Right renal pelvis (tissue), 4 donors: ENCODE results near the gene DYNC1H1. TPM values are rescaled to one million over a fixed set of nuclear protein-coding genes. Genes with fewer than 3 reads are reported as not detected.

Source experiments
- DNase-seq, 4 donors: peaks; one replicate each; pipeline ENCODE4 v3.0.0-alpha.2; 2013; ENCODE audit warnings: low read depth in 4 of 4, low spot score in 3 of 4, missing footprints in 1 of 4
- polyA plus RNA-seq, 4 donors: library from polyadenylated mRNA; unstranded; fragments of 120-200 nt; gene quantifications; one replicate each; pipeline ENCODE4 v1.2.1, GENCODE V29; 2013; ENCODE audit not compliant: insufficient read length in 4 of 4

DYNC1H1 gene
- polyA plus RNA-seq, 4 donors: 325 to 345 (median 335) TPM

DNA sequence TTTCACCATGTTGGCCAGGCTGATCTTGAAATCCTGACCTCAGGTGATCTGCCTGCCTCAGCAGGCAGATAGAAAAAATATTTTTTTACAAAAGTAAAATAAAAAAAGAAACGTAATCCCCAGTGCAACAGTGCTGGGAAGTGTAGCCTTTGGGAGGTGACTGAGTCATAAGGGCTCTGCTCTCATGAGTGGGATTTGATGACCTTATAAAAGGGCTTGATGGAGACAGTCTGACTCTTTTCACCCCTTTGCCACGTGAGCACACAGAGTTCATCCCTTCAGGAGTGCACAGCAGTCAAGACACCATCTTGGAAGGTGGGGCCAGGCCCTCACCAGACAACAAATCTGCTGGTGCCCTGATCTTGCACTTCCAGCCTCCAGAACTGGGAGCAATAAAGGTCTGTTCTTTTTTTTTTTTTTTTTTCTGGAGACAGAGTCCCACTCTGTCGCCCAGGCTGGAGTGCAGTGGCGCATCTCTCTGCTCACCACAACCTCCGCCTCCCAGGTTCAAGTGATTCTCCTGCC is 24.7 kb upstream of the DYNC1H1 start:
- no peak for DNase-seq

DNA sequence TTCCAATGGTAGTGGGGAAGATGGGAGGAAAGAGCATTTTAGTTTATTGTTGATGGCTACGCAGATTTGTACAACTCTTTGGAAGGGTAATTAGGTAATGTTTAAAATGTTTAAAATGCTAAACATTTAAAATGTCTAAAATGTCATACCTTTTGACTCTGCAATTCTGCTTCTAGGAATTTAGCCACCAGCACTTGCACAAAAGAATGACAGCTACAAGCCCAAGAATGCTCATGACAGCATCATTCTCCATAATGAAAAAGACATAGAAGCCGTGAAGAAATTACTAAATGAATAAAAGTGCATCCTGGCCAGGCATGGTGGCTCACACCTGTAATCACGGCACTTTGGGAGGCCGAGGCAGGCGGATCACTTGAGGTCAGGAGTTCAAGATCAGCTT is 19.9 kb upstream of the DYNC1H1 start:
- no peak for DNase-seq

DNA sequence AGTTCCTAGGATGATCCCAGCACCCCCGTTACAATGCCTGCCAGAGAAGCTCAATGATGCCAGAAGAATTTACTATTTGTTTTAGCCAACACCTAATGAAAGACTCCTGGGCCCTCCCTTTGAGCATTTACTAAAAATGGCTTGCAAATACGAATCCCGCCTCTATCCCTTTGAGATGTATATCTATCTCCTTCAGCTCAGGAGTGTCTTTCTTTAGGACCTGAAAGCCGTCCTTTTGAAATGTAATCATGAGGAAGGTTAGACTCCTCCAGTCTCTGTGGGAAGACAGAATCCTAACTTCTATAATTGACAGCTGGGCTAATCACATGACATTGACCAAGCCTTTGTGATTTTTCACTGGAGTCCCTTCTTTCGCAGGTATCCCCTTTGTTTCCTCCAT is 19.2 kb upstream of the DYNC1H1 start:
- no peak for DNase-seq

DNA sequence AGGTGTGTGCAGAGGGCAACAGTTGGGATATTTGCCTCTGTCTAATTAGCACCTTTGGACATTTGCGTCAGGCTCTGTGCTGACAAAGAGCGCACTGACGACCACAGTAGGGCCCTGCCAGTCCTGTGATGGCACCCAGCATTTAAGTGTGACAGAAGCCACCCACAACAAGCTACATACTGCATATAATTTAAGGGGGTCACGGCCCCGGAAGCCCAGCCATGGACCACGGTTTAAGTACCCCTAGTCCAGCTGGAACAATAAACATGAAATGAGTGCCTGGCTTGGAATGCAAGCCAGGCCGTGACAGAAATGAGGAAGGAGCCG is 16.8 kb upstream of the DYNC1H1 start:
- no peak for DNase-seq

DNA sequence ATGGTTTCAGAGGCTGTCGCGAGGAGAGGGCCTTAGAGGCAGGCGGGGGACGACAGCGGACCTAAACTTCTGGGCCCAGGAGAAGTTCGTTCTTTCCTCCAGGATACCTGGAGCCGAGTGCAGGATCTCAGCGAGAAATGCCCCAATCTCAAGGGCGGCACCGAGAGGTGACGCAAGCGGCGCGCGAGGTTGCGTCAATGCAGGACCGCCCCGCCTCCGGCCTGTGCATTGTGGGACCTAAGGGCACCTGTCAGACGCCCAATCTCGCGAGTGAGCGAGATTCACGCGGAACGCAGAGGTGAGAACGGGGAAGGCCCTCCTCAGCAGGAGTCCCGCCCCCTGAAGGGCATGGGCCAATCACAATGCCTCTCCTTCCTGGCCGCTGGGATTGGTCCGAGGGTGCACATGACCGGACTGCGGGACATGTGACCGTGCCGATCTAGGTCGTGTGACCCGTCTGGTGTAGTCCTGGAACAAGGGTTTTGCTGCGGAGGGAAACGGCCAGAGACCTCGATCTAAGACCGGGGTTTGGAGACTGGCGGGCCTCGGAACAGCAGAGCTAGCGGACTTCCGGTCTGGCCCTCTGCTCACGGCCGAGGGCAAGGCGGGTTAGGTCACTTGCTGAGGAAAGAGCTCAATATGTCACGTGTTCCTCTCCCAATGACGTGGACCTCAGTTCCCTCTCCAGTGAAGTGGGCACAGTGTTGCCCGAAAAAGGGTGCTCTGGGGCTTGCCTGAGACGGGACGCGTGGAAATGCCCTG is 16.3 kb upstream of the DYNC1H1 start:
- peak; percentile 100 for DNase-seq

DNA sequence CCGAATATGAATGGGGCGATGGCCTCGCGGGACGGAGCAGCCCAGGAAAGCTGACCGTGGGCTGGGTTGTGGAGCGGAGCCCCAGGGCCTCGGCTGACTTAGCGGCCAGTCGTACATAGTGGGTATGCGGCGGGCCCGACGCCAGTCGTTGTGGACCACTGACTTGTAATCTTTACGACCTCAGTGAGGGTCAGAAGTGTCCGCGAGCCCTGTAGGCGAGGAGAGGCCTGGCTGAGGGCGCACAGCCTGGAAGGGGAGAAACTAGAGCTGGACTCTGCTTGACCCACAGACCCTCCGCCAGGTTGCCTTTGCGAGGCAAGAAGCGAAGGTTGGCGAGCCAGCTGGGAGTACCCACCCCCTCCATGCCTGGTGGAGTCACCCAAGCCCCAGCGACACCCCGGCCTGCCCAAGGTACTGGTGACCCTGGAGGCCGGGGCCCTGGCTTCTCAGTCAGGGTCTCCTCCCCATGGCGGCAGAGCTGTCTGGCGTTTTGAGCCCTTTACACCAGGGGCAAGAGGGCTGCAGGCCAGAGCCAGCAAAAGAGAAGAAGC is 15.6 kb upstream of the DYNC1H1 start:
- no peak for DNase-seq

DNA sequence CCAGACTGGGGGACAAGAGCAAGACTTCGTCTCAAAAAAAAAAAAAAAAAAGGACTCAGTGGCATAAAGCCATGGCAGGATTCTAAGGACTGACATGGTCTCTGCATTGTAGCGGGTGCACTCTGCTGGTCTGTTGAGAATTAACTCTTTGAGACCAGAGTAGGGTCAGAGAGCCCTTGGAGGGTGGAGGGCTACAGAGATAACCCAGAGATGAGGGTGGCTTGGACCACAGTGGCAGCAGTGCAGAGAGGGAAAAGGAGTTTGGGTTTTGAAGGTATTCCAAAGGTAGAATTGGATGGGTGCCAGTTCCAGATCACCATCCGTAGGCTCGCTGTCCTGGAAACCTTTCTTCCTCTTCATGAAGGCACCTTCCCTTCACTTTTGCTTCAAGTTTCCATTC is 14.3 kb upstream of the DYNC1H1 start:
- no peak for DNase-seq

DNA sequence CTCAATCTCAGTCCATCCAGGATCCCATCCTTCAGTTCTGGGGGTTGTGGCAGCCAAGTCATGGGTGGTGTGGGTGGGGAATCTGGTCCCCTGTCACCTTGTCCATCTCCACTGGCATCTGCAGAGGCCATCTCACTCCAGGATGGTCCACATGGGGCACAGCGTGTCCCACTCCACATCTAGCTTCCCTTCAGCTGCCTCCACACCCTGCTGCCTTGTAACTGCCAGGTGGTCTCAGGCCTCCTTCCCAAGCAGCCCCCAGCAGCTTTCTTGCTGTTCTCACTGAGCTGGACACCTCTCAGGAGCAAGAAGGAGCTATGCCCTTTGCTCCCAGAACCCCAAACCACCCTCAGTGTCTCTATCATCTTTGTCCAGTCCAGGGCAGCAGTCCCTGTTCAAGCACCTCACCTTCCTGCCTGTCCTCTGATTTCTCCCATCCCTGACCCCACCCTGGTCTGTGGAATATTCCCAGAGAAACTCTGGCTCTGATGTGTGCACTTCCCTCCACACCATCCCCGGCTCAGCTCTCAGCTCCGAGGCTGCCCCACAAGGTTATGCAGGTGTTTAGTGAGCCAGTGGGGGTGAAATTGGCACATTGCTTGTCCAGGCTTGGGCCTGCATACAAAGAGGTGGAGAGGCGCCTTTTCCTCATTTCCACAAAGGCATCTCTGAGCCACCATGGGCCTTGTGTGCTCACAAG is 13.7 kb upstream of the DYNC1H1 start:
- DNase-seq: no peak

DNA sequence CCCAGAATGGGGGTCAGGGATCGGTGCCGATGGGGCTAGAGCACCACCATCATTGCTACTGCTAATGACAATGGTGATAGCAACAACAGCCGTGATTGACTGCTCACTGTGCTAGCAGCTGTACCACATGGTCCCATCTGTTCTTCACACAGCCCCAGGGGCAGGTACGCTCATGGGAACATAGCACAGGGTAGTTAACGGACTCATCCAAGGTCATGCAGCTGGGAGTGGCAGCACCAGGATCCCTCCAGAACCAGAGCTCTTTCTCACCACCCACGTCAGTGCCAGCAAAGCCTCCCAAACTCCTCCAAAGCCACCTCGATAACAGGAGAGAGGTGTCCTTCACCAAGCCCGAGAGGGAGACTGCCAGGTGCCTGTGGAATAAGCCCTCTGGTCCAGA is 11.2 kb upstream of the DYNC1H1 start:
- DNase-seq: no peak

DNA sequence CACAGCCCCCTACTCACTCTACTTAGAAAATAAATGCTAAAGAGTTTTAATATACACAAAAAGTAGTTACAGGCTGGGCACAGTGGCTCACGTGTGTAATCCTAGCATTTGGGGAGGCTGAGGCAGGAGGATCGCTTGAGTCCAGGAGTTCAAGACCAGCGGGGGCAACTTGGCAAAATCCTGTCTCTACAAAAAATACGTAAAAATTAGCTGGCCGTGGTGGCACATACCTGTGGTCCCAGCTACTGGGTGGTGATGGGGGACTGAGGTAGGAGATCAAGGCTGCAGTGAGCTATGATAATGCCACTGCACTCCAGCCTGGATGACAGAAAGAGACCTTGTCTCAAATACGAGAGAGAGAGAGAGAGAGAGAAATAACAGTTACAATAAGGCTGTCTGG is 9.9 kb upstream of the DYNC1H1 start:
- DNase-seq: no peak

DNA sequence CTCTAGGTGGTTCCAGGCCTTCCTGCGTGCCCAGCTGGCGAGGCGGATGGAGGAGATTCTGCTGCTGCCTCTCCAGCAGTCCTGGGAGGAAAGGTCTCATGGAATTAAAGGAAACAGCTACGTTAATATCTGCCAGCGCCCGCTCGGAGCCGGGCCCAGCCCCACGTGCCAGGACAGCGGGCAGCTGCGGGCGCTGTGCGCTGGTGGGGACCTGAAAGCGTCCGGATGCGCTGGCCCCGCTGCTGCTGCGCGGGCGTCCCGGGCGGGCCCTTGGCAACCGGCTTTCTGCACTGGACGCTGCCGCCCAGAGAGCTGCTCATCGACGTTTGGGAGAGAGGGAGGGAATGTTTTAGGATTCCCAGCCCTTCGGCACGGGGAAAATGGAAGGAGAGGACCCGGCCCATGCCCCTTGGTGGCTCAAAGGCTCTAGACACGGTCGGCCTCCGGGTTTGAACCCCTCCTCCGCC is 8.6 kb upstream of the DYNC1H1 start:
- DNase-seq: no peak

DNA sequence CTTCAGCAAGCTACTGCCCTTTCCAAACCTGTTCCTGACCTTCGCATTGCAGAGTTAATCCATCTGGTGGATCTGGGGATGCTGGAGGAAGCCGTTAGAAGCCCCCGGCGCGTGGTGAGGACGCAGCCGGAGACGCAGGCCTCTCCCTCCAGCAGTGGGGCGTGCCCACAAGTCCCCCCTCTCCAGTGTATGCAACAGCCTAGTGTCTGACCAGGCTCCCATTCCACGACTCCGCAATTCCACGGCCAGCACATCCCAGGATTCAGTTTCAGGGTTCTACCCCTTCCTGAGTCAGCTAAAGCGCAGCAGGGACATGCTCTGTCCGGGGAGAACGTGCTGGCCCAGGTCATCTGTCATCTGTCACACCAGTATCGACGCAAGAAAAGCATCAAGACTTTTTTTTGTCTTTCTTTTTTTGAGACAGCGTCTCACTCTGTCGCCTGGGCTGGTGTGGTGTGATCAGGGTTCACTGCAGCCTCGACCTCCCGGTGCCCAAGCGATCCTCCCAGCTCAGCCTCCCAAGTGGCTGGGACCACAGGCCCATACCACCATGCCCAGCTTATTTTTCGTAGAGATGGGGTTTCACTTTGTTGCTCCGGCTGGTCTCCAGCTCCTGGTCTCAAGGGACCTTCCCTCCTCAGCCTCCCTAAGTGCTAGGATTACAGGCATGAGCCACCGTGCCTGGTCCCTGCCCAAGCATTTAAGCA is 8.0 kb upstream of the DYNC1H1 start:
- no peak for DNase-seq

DNA sequence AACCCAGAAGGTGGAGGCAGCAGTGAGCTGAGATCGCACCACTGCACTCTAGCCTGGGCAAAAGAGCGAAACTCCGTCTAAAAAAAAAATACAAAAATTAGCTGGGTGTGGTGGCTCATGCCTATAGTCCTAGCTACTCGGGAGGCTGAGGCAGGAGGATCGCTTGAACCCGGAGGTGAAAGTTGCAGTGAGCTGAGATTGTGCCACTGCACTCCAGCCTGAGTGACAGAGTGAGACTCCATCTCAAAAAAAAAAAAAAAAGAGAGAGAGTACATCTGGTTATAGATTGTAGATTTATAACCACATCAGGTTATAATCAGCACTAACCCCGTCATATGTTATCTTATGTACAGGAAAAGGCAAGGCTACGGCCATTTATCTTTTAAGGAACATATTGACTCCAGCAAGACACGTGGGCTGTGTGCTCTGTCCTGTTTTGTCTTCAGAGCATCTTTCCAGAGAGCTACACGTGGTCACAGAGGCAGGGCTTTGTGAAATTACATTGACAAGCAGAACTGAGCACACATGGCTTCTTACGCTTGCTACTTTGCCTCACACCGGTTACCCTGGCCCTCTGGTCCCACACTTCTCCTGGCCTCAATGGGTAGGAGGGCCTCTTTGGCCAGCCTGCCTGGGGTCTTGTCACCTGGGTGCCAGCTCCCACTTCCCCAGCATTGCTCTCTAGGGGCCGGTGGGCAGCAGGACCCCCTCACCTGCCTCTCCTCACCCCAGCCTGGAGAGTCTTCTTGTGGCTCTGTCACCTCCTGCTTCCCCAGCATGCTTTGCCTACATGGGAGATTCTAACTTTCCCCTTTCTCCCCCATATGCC is 6.8 kb upstream of the DYNC1H1 start:
- DNase-seq: no peak

DNA sequence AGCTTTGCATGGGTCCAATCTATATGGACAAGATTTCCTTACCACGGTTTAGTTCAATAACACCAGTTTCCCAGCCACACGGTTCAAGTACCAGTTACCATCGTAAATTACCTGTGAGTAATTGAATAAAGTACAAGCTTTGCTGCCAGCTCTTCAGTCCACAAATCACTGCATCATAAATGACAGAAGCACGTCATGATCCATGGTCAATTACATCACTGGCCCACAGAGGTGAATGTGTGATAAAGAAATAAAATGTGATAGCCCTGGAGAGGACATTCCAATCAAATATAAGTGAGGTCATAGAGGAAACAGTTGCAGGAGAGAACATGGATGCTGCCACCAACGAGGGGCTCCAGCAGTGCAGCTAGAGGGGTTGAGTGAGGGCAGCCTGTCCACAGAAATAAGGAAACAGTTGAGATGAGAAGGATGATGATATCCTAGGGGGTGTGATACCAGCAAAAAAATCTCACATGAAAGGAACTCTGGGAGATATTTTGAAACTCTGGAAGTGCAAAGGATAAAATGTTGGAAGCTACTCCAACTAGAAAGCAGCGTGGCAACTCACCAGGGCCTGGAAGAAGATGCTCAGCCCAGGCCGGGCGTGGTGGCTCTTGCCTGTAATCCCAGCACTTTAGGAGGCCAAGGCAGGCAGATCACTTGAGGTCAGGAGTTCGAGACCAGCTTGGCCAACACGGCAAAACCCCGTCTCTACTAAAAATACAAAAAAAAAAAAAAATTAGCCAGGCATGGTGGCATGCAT is 5.8 kb upstream of the DYNC1H1 start:
- DNase-seq: no peak

DNA sequence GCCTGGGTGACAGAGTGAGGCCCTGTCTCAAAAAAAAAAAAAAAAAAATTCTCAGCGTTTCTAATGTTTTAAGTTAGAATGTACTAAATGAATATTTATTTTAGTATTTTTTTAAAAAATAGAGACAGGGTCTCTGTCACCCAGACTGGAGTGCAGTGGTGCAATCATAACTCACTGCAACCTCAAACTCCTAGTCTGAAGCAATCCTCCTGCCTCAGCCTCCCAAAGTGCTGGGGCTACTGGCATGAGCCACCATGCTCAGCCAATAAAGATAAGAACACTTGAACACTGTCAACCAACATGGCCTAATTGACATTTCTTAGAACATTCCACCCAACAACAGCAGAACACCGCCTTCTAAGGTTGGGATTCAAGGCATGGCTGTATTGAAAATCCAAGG is 5.1 kb upstream of the DYNC1H1 start:
- DNase-seq: no peak

DNA sequence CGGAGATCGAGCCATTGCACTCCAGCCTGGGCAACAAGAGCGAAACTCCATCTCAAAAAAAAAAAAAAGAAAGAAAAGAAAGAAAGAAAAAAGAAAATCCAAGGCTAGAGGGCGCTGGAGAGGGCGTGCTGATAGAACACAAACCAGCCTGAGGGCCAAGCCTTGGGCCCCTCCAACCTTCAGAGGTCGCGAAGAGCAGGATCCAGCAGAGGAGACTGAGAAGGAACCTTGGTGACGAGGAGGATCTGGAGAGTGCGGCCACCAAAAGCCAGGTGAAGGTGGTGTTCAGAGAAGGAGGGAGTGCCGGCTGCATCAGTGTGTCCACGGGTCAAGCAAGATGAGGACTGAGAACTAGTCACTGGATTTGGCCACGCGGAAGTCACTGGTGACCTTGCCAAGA is 4.1 kb upstream of the DYNC1H1 start:
- no peak for DNase-seq

DNA sequence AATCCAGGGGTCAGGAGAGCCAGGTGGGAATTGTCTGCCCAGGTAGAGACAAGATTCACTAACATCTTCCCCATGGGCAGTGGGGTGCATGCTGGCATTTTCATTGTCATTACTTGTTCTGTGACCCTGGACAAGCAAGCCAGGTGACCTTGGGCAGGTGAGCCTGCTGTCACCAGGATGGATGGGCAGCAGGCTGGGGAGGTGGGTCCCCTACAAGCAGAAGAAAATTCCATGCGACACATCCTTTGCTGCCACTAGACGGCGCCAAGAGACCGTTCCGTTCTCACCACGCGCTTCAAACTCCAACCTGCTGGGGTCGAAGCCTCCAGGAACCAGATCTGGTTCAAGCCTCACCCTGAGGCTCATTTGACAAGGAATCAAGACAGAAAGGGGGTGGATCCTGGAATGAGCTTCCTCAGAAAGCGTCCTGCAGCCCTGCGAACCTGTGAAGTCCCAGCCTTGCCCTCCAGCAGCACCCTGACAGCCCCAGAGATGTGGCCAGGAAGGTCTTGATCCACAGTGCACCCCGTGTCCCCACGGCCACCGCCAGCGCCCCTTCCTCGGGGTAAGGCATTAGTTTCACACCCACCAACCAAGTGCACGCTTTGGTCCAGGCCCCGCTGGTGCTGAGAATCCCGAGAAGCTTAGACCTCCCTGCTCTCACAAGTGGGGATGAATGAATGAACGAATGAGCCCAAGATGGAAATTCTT is 3.2 kb upstream of the DYNC1H1 start:
- DNase-seq: peak in 3 of 4 donors; percentile 52 to 65 (median 58)

DNA sequence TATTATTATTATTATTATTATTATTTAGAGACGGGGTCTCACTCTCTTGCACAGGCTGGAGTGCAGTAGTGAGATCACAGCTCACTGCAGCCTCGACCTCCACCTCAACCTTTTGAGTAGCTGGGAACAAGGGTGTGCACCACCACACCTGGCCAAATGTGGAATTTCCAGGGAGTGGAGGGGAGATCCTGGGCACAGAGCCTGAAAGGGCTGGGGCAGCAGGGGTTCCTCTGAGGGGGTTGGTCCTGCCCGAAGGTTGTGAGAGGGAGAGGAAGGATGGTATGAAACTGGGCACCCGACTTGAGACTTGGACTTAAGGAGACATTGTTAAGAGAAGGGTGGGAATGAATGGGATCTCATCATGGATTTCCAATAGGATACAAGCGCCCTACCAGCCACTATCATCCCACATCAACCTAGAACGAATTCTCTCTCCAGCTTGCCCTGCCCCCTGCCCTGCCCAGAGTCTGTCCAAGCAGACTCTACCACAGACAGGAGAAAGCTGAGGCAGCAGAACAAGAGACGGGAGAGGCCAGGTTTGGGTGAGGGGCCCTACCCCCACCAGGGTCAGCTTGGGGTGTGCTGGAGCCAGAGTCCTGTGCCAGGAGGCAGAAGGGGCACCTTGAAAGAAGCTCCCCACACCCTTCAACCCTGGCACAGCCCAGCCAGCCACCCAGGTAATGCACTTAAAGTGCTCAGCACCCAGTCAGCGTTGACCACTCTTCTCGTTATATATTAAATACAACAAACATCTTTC is 2.4 kb upstream of the DYNC1H1 start:
- no peak for DNase-seq
